A549 treated with dexamethasone at 1 μM for 4 hours (cell line): ENCODE measurements around the gene ATG4C. TPM values are rescaled to one million over a fixed set of nuclear protein-coding genes. Genes with fewer than 3 reads are reported as not detected.

Experiments used
- total RNA-seq: library from RNA; stranded (reverse); fragments of 200-300 nt; extraction: Qiagen RNA extraction; gene quantifications from 5 replicates; pipeline ENCODE4 v1.2.3, GENCODE V29; 2022

The ATG4C gene
- total RNA-seq: 3.0 to 5.2 TPM (median 4.8 TPM) in 5 replicates

GRCh38 chr1:62783736-62784508, at the start of gene ATG4C:
ATG4C (plus strand) TSS chr1:62784132; CDS start chr1:62803787, 19,655 bp downstream.

Other genes with a start within 250 kb of the ATG4C start
- gene ANGPTL3, start 186.6 kb upstream of the ATG4C start, total RNA-seq: not detected in 5 replicates
- 14.4 to 32.8 TPM (median 16.4 TPM) in 5 replicates for gene DOCK7, start 95.7 kb upstream of the ATG4C start, total RNA-seq